Measurements from ENCODE around the gene CAPN14. TPM values are rescaled to one million over a fixed set of nuclear protein-coding genes. Genes with fewer than 3 reads are reported as not detected.
A peak's percentile ranks its signal among the peaks of the same experiment; 100 is the strongest.

Gene CAPN14
- total RNA-seq, 4 donors from 2014 or later, result not detected

DNA sequence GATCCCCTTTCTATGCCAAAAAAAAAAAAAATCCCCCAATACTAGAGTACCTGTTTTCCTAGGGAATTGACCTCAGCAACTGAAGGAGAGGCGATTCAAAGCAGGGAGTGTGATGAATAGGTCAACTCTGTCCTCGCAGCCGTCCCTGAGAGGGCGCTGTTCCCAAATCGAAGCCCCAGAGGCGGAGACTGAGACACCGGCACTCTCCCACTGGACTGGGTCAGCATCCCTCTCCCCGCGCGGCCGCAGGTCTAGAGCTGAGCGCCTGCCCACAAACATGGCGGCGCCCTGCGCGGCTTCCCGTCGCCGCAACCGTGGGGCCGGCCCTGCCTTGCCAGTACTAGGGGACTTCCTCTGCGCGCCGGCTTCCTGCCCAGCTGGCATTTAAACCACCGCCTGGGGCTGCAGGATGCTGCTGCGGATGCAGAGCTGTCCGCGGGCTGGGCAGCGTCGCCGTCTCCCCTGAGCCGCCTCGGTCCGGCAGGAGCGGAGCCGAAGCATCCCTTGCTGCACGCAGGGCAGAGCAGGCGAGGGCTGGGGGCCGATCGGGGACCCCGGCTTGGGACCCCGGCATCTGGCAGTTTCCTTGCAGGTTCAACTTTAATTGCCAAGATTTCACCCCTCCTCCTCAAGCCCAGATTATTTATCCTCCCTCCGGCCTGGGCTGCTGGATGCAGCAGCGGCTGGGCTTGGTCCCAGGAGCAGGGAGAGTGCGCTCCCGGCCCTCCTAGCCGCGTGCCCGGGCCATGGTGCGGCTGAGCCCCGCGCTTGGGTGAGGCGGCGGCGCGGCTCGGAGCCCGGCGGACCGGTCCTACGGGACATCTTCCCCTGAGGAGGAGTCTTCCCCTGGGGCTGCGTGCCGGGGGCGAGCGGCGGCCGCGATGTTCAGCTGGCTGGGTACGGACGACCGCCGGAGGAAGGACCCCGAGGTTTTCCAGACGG, 16.7 kb upstream of the CAPN14 start, which contains the start of gene EHD3:
TSS of gene EHD3 (plus strand) at position 412 of the 942 bp plus-strand sequence. CDS start at position 882, 470 bp downstream.
- Histone ChIP-seq H3K9me3 (no peaks in the 10 kb centered on the region), H3K27ac (peak within 1 kb of the TSS; percentile 9 to 41 (median 22)), H3K27me3 (no peaks in the 10 kb centered on the region), H3K36me3 (no peaks in the 10 kb centered on the region), H3K4me1 (peaks cover 14 to 22% of the 10 kb centered on the region in 2 donors), H3K4me3 (peak within 1 kb of the TSS; percentile 56 to 68 (median 64))
- ATAC-seq (peak; percentile 83 to 88), DNase-seq (peak; percentile 74 to 76)
- intact Hi-C loops (cut with DNase I; ENCODE audit: low total_unique reads), result loop anchor here (1.0 kb wide), 1 partner anchor 99 kb away; no protein-coding TSS in a partner anchor
- in situ Hi-C loops (cut with MboI; ENCODE audit: low sequenced_read_pairs in 4 of 4), result loop anchor here (10.0 kb wide), 1 partner anchor 101 kb away; no protein-coding TSS in a partner anchor
- TF ChIP-seq POLR2A (IDR thresholded peaks at IDR 0.05), result no peak
- TF ChIP-seq, protein P1, sequence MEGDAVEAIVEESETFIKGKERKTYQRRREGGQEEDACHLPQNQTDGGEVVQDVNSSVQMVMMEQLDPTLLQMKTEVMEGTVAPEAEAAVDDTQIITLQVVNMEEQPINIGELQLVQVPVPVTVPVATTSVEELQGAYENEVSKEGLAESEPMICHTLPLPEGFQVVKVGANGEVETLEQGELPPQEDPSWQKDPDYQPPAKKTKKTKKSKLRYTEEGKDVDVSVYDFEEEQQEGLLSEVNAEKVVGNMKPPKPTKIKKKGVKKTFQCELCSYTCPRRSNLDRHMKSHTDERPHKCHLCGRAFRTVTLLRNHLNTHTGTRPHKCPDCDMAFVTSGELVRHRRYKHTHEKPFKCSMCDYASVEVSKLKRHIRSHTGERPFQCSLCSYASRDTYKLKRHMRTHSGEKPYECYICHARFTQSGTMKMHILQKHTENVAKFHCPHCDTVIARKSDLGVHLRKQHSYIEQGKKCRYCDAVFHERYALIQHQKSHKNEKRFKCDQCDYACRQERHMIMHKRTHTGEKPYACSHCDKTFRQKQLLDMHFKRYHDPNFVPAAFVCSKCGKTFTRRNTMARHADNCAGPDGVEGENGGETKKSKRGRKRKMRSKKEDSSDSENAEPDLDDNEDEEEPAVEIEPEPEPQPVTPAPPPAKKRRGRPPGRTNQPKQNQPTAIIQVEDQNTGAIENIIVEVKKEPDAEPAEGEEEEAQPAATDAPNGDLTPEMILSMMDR (IDR thresholded peaks at IDR 0.05 in 4 of 5, conservative IDR thresholded peaks at IDR 0.05 in 1 of 5), result peak; percentile 24 to 62 (median 51)

DNA sequence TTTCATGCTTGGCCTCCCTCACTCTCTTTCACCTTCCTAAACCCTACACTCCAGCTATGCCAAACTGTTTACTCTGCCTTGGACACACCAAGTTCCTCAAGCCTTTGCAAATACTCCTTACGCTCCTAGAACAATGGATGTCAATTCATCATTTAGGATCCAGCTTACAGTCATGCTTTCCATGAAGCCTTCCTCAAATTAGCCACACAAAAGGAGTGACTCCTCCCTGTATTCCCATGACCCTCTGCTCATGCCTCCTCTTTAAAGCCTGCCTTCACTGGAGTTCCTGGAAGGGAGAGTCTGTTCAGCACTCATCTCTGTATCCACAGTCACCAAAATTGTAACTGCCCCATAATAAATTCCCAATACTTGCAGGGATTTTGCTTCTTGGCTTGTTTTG, 15.9 kb upstream of the CAPN14 start:
- DNase-seq, result no peak
- no peak for ATAC-seq
- in situ Hi-C loops (cut with MboI; ENCODE audit: low sequenced_read_pairs in 4 of 4), result loop anchor here (10.0 kb wide), 1 partner anchor 102 kb away; no protein-coding TSS in a partner anchor

DNA sequence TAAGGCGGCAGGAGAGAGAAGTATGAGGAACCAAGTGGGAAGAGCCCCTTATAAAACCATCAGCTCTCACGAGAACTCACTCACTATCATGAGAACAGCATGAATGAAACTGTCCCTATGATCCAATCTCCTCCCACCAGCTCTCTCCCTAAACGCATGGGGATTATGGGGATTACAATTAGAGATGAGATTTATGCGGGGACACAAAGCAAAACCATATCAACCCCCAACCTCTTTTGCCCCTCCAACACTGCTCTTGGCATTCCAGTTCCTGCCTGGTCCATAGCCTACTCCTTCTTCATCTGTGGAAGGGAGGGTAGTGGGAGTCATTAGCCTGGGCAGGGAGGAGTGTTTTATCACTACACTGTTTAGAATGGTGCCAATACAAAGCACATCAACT, 15.3 kb upstream of the CAPN14 start:
- DNase-seq (no peak), ATAC-seq (no peak)
- Histone ChIP-seq H3K4me3 (no peak overlapping the region), H3K9me3 (no peaks in the 10 kb centered on the region), H3K4me1 (peaks cover 6 to 11% of the 10 kb centered on the region in 2 donors), H3K27me3 (no peaks in the 10 kb centered on the region), H3K36me3 (no peaks in the 10 kb centered on the region), H3K27ac (no peak overlapping the region)
- intact Hi-C loops (cut with DNase I; ENCODE audit: low total_unique reads) (no loop called here), in situ Hi-C loops (cut with MboI; ENCODE audit: low sequenced_read_pairs in 4 of 4) (loop anchor here (10.0 kb wide), 1 partner anchor 102 kb away; no protein-coding TSS in a partner anchor)
- TF ChIP-seq POLR2A (IDR thresholded peaks at IDR 0.05), result no peak
- TF ChIP-seq, protein P1 (IDR thresholded peaks at IDR 0.05 in 4 of 5, conservative IDR thresholded peaks at IDR 0.05 in 1 of 5), result no peak

More for the DNA sequence above, 15.9 kb upstream of the CAPN14 start:
- Histone ChIP-seq H3K4me1 (peaks cover 6 to 14% of the 10 kb centered on the region in 2 donors), H3K4me3 (peak overlapping the region in 1 of 4 donors; percentile 64), H3K36me3 (no peaks in the 10 kb centered on the region), H3K9me3 (no peaks in the 10 kb centered on the region), H3K27me3 (no peaks in the 10 kb centered on the region), H3K27ac (no peak overlapping the region)
- TF ChIP-seq, protein P1 (IDR thresholded peaks at IDR 0.05 in 4 of 5, conservative IDR thresholded peaks at IDR 0.05 in 1 of 5), result no peak
- no peak for TF ChIP-seq POLR2A (IDR thresholded peaks at IDR 0.05)
- intact Hi-C loops (cut with DNase I; ENCODE audit: low total_unique reads), result loop anchor here (1.0 kb wide), 1 partner anchor 100 kb away; no protein-coding TSS in a partner anchor

DNA sequence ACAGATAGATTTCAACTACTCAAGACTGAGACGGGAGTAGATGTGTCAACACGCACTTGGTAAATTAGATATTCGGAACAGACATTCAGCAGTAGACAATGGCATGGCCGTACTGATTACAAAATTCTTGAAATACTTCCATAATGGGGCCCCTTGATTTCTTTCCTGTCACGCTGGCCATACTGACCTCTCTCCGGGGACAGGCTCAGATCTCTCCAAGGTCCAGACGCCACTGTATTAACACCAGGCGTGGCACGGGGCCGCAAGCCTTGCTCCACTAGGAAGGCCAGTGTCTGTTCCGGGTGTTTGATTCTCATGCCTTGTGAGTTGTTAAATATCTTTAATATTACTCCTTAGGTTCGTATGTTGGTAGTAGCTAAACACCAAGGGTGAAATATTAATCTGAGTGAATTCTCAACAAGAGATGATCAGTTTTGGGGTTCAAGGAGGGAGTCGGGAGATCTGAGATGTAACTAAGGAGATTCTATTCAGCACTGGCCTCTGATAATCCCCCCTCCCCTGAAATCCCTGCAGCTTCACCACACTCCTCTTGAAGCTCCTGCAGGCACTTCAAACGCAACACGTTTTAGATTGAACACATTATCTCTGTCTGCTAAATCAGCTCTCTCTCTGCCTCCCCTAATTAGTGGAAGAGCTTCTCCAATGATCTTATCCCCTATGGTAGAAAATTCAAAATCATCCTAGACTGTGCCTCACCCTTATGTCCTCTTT, 14.4 kb upstream of the CAPN14 start:
- Histone ChIP-seq H3K4me3 (no peak overlapping the region), H3K4me1 (peaks cover 6 to 11% of the 10 kb centered on the region in 2 donors), H3K9me3 (no peaks in the 10 kb centered on the region), H3K36me3 (no peaks in the 10 kb centered on the region), H3K27ac (no peak overlapping the region), H3K27me3 (no peaks in the 10 kb centered on the region)
- intact Hi-C loops (cut with DNase I; ENCODE audit: low total_unique reads) (no loop called here), in situ Hi-C loops (cut with MboI; ENCODE audit: low sequenced_read_pairs in 4 of 4) (loop anchor here (10.0 kb wide), 1 partner anchor 103 kb away; no protein-coding TSS in a partner anchor)
- ATAC-seq, result no peak
- TF ChIP-seq, protein P1 (IDR thresholded peaks at IDR 0.05 in 4 of 5, conservative IDR thresholded peaks at IDR 0.05 in 1 of 5), result no peak
- TF ChIP-seq POLR2A (IDR thresholded peaks at IDR 0.05), result no peak
- no peak for DNase-seq

Measured in gastrocnemius medialis (tissue), 4 donors.